NOMO-1 treated with dmso at 0.1 percent for 144 hours (cell line): ENCODE measurements around the gene CTTN.
"Not testable (repeated sequence)": the region's sequence is repeated elsewhere in the genome, so short reads cannot be mapped to it uniquely, and the experiment has no call there.

ENCODE experiments used
- DNase-seq: peaks from one replicate; lab custom pipeline; 2025; ENCODE audit not compliant: unreplicated experiment; lab: John Stamatoyannopoulos, UW

CTTN gene

DNA sequence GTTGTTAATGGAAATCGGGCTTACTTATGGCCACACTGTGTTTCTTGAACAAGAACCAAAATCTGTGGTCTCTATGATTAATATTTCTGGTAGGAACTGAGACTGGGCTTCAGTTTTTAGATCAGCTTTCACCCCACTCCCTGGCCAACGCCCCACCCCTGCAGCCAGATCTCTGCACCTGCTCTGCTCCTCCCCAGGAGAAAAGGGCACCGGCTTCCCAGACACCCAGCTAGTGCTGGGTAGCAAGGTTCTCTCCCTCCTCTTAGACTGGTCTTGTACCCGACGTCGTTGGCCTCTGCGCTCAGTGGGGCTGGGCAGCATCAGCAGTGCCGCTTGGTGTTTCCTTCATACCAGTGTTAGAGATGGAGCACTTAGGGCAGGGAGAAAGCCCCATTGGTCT lies 17.0 kb upstream of the CTTN start:
- DNase-seq, result no peak

DNA sequence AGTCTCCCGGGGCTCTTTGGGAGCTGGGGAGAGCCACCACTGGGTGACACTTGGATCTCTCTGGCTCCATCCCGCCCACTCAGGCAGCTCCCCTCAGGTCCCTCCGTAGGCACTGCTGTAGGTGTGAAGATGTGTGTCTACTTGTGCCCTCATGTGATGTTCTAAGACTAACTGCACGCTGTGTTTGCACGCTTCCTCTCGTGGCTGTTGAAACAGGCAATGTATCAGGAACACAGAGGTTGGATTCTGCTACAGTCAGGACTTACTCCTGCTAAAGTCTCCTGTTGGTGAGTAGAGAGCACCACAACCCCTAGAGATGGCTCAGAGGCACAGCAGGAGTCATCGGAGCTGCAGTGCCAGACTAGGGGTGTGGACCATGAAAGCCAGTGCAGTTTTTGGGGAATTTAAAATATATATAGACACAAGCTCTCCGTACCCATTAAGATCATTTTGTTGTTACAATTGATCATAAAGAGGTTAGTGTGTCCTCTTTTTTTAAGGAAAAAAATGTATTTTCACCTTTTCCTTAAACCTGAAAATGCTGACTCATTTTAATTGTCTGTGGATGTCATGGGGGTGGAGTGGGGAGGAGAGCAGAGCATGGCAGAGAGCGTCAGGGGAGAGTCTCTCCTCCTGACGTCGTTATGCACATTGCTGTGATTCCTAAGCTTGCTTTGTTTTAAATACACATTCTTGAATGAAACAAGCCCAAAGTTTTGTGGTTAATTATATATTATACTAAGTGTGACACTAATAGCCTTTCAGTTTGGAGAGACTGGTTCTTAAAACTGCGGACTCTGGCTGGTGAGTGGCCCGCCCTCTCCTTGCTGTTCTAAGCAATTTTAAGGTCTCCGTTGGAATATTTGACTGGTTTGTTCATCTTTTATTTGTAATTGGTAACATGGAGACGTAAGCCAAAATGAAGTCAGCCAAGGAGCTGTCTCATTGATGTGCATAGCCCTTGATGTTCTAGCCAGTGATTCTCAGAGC lies 16.2 kb upstream of the CTTN start:
- DNase-seq, result no peak

DNA sequence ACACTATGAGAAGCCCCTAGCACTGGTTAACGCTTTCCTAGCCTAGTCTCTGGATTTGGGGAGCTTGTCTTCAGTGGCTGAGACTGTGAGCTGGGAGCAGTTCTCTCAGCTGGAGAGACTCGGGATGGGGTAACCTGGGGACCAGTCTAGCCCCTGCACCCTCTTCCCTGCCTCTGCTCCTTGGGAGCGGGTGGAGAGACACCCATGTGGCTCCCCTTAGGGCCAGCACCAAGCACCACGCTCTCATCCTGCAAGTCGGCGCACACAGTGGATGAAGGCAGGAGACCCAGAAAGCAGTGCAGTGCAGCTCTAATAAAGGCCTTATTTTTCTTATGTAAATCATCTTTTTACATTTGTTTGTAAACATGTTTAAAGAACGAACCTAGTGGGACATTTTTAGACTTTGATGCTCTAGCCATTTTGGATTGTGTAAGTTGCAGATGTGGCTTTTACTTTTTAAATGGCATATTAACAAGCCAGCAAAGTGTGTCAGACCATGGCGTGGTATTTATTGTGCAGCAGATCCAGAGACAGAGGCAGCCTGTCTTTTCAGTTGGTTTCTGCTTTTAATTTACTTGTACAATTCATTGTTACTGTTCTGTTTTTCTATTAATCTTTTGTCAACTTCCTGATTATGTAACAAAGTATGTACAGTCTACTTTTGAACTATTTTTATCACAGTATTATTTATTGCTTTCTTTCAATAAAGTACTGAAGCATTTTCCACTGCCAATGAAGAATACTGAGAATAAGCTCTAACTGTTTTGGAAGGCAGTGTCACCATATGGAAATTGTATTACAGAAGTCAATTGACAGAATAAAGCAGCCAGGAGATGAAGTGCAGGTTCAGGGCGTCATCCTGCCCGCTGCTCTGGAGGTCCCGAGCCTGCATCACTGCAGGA lies 14.4 kb upstream of the CTTN start:
- DNase-seq, result no peak

DNA sequence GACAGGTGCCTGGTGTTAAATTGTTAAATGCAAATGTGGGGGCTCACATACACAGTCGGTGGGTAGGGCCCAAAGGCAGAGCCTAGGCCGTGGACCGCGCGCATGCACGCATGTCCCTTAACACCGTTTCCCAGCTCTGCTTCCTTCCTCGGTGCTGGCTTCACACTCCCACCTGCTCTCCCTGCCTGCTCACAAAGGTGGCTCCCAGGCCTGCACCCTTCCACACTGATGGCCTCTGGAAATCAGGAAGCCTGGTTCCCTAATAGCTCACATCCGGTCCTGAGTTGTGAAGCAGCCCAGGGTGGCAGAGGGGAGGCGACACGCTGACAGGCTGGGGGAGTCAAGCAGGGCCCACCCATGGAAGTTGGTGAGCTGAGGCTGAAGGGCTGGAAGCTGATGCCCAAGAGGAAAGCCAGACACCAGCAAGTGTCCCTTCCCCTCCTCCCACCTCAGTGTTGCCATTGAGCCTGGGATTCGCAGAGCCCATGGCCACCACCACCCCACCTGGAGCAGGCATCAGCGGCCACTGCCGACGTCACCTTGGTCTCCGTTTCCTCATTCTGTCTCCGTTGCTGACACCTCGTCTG lies 13.7 kb upstream of the CTTN start:
- no peak for DNase-seq

DNA sequence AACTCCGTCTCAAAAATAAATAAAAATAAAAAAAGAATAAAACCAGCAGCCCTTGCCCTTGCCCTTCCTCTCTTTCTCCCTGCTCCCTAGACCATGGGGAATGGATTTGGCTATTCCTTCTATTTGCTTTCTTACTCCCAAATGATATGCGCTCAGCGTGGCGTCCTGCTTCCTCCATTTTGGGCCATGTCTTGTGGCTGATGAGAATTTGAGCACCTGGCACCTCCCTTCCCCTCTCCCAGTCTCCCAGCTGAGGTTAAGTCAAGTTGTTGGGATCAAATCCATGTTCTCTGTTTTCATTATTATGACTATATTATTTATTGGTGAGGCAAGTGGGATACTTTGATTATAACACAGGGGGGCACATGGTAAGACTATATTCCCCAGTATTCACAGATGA lies 10.8 kb upstream of the CTTN start:
- no peak for DNase-seq

DNA sequence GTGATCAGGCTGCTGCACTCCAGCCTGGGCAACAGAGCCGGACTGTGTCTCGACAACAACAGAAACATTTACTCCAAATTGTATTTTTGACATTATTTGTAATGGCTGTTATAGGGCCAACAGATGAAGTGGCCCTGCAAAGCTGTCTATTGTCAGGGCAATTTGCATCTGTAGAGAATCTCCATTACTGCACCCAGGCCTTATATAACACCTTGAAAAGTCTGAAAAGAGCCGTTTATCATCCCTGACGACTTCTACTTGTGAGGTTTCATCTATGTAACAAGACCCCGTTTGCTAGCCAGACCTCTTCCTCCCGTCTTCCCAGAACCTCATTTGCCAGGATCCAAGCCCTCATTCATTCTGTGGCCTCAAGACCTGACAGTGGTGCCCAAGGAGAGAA lies 9.1 kb upstream of the CTTN start:
- DNase-seq, result no peak

DNA sequence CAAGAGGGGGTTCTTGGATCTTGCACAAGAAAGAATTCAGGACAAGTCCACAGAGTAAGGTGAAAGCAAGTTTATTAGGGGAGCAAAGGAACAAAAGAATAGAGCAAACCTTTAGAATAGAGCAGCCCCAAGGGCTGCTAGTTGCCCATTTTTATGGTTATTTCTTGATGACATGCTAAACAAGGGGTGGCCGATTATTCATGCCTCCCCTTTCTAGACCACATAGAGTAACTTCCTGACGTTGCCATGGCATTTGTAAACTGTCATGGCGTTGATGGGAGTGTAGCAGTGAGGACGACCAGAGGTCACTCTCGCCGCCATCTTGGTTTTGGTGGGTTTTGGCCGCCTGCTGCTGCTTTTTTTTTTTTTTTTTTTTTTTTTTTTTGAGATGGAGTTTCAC lies 7.4 kb upstream of the CTTN start:
- not testable (repeated sequence) for DNase-seq

DNA sequence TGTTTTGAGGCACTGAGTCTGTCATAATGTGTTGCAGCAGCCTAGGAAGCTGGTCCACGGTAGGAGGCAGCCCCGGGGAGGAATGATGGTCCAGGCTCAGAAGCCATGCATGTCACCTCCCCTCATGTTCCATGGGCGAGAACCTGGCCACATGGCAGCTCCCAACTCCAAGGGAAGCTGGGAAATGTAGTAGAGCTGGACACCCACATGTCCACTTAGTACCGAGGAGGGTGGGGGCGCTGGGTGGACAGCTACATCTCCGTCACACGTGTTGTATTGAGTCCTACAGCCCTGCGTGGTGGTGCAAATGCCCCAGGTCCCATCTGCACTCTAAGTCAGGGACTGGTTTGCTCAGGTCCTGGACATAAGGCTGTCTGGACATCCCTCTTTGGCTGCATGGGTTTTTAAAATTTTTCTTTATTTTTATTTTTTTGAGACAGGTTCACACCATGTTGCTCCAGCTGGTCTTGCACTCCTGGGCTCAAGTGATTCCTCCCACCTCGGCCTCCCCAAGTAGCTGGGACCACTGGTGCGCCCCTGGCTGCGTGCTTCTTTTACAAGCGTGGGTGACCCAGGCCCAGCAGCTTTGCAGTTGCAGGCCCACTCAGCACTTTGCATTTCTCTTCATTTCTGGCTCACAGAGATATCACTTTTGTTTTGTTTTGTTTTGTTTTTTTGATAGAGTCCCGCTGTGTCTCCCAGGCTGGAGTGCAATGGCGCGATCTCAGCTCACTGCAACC lies 3.9 kb upstream of the CTTN start:
- DNase-seq, result no peak

DNA sequence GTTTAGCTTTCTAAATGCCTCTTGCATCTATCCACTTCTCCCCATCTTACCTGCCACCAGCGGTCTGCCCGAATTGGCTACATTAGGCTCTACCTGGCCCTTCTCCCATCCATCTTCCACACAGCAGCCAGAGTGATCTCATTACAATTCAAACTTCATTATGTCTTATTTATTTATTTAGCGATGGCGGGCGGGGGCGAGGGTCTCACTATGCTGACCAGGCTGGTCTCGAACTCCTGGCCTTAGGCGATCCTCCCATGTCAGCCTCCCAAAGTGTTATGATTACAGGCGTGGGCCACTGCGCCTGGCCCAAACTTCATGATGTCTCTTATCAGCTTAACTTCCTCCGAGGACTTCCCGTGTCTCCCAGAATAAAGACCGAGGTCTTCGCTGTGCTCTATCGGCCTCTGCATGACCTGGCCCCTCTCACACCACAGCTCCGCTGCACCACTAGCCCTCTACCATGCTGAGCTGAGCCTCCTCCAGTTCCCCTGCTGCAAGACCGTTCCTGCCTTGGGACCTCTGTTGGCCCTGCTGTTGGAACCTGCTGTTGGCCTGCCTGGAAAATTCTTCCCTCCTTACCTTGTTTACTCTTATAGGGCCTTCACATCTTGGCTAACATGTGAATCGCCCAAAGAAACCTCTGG lies 870 bp upstream of the CTTN start:
- no peak for DNase-seq

DNA sequence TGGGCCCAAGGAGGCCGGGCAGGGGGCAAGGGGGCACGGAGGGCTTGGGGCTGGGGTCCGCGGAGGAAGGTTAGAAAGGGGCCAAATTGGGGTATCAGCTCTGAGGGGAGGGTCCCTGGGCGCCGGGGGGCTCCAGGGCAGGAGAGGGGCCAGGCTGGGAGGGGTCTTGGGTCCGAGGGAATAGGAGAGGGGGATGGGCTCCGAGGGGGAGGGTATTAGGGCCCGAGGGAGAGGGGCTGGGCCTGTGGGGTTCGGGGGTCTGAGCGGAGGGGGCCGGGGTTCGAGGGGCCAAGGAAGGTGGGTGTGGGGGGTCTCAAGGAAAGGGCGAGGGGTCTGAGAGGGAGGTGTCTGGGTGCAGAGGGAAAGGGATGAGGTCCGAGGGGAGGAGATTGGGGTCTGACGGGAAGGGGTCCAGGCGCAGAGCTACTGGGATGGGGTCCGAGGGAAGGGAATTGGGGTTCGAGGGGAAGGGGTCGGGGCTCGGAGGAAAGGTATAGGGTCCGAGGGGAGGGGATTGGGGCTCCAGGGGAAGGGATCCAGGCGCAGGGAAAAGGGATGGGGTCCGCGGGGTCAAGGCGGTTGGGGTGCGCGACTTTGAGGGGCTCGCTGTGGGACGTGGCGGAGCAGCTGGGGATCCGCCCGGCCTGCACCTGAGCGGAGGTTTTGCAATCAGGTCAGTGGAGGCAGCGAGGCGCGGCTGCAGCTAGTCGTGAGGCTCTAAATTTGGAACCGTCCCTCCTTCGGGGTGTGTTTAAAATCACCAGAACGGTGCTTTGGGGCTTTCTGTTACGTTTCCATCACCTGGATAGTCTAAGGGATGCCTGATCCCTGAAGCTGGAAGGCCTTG lies 728 bp downstream of the CTTN start:
- DNase-seq, result no peak

DNA sequence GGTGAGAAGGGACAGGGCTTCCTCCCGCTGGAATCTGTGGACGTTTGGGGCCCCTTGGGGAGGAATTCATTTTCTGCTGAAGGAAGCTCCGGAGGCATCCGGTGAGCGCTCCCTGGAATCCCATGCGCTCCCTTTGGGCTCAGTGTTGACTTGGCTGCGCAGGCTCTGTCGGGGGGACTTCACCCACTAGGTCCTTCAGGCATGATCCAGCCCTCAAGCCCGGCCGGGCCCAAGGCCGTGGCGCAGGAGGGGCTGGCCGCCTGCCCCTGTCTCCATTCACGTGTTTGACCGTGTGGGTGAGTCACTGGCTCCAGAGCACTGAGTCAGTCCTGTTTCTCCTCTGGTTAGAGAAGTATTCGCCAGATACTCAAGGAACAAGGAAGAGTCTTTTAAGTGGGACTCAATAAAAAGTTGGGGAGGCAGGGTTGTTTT lies 1.4 kb downstream of the CTTN start:
- DNase-seq, result no peak

DNA sequence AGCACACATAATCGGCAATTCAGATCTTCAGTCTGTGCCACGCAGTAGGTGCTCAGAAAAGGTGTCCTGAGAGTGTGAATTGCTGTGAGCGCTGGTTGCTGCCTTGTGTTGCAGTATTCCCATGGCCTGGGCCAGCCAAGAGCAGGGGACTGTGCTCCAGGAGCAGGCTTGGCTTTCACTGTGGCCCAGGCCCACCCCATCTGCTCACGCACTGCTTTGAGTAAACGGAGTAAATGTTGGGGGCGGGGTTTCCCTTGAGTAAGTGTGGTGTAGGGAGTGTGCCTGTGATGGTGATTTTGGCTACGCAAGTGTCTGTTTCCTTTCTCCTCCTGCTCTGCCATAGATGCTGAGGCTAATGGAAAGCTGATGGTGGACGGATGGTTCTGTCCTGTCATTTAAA lies 2.3 kb downstream of the CTTN start:
- DNase-seq, result no peak

DNA sequence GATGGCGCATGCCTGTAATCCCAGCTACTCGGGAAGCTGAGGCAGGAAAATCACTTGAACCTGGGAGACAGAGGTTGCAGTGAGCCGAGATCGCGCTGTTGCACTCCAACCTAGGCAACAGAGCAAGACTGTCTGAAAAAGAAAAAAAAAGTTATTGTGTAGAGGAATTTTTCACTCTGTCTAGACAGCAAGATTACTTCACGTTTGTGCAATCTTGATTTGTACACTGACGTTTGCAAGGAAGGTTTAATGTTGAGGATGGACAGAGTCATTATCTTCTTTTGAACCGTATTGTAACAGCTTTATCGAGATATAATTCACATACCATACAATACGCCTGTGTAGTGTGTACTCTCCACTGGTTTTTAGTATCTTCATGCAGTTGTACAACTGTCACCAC lies 3.7 kb downstream of the CTTN start:
- no peak for DNase-seq

DNA sequence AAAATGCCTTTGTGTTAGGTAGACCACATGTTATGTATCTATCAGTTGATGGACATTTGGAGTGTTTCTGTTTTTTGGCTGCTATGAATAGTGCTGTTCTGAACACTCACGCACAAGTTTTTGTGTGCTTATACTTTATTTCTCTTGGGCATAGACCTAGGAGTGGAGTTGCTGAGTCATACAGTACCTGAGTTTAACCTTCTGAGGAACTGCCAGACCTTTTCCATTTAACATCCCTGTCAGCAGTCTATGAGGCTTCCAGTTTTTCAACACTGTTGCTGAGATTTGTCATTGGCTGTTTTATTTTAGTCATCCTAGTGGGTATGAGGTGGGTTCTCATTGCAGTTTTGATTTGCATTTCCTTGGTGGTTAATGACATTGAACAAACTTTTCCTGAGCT lies 4.4 kb downstream of the CTTN start:
- DNase-seq, result no peak

DNA sequence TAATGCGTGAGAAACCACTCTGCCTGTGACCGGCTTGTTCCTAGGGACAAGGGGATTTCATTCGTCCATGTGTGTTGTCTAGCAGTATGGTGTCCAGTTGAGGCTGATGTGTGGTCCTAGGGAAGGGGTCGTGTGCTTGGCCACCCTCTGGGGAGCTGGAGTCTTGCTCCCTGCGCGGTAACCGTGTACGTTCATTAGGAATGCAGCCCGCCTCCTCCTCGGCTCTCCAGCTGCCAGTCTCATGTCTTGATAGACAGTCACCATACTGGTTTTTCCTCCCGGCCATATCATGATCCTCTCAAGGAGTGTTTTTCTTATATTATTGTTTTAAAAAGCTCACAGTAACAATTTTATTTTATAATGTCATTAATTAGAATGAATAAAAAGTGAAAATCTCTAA lies 5.9 kb downstream of the CTTN start:
- DNase-seq, result no peak

DNA sequence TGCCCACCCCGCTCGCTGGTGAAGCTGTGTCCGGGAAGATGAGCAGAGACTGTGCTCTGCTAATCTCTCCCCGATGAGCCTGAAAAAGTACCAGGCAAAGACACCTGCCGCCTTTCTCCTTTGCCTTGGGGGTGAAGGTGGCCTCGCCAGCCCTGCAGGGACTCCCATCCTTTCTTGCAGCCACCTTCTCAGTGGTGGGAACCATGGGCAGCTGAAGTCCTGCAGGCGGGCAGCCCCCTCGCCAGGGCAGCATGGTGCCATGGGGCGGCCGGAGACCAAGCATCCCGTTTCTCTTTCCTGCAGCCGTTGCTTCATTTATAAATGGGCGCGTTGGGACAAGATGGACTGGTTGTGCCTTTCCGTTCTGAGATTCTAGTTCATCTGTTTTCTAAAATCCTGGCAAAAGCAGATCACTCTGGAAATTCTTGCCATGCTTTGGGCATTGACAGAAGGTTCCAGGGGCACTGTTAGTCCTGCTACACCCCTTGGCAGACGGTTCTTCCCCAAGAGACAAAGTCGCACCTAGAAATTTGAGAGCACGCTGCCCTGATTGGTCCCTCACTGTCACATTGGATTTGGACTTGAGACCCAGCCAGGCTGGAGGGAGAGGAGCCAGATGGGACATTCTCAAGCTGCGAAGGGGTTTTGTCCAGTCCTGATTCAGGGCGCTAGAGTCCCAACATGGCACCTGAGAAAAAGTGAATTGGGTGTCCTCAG lies 7.5 kb downstream of the CTTN start:
- DNase-seq, result no peak

DNA sequence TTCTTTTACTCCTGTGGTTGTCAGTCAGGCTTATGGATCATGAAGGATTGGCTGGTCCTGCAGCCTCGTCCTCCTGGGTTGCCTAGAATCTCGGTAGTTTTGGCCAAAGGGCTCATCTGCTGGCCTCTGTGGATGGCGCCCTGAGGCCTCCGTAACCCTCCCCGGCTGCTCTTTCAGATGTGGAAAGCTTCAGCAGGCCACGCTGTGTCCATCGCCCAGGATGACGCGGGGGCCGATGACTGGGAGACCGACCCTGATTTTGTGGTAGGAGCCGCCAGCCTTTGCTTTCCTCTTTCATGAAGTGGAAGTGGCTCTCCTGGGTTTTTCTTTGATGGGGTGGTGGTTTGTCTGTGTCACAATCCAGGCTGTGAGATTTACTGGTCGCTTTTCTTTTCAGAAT lies 8.8 kb downstream of the CTTN start:
- DNase-seq, result no peak

DNA sequence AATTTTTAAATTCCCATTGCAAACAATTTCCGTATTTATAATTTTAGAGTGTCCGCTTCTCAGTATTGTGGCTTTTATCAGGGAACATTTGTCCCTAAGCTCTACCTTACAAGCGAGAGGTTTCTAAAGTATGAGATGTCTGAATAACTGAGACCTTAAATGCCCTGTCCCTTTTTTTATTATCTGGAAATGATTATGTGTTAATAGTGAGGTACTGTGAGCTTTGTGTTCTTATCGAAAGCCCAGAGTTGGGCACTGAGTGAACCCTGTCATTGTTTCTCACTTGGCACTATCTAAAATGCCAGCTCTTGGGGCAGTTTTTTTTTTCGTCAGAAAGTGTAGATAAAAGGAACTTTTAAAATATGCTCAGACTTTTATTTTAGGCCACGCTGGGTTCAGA lies 9.5 kb downstream of the CTTN start:
- no peak for DNase-seq

DNA sequence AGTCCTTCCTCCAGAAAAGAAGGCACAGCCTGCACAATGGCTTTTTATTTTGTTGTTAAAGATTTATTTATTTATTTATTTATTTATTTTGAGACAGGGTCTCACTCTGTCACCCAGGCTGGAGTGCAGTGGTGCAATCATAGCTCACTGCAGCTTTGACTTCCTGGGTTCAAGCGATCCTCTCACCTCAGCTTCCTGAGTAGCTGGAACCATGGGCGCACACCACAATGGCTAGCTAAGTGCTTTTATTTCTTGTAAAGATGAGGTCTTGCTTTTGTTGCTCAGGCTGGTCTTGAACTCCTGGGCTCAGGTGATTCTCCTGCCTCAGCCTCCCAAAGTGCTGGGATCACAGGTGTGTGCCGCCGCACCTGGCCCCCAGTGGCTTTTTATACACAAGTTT lies 10.0 kb downstream of the CTTN start:
- not testable (repeated sequence) for DNase-seq
